SW480 (cell line): ENCODE measurements around the gene TMEM234.
A peak's percentile ranks its signal among the peaks of the same experiment; 100 is the strongest.
"Not testable (repeated sequence)": the region's sequence is repeated elsewhere in the genome, so short reads cannot be mapped to it uniquely, and the experiment has no call there.

ENCODE experiments used
- DNase-seq: peaks from one replicate; pipeline ENCODE4 v3.0.0-alpha.2; 2016; ENCODE audit warnings: low spot score

TMEM234 gene

GRCh38 chr1:32221980-32222755 is at the start of gene TMEM234, which contains the start of gene EIF3I:
TSS of gene TMEM234 (minus strand) at chr1:32222353. CDS start at chr1:32222322, 31 bp downstream.
TSS of gene EIF3I (plus strand) at chr1:32222407. CDS start at chr1:32222442, 35 bp downstream.
- DNase-seq = peak; percentile 88

- no peak for DNase-seq
Measured at GRCh38 chr1:32269744-32270143, 47.6 kb upstream of the TMEM234 start.

- no peak for DNase-seq
Measured at GRCh38 chr1:32266921-32267591, 44.9 kb upstream of the TMEM234 start.

- no peak for DNase-seq
Measured at GRCh38 chr1:32265846-32266245, 43.7 kb upstream of the TMEM234 start.

GRCh38 chr1:32263744-32264143 is 41.6 kb upstream of the TMEM234 start:
- DNase-seq = no peak

GRCh38 chr1:32263236-32263593 is 41.1 kb upstream of the TMEM234 start:
- DNase-seq = not testable (repeated sequence)

- DNase-seq = no peak
Measured at GRCh38 chr1:32257227-32257508, 35.0 kb upstream of the TMEM234 start.

GRCh38 chr1:32256473-32257226 is 34.5 kb upstream of the TMEM234 start:
- DNase-seq = no peak

GRCh38 chr1:32255072-32256071 is 33.2 kb upstream of the TMEM234 start:
- DNase-seq = no peak

GRCh38 chr1:32250893-32251716 is 29.0 kb upstream of the TMEM234 start, which contains the start of gene LCK:
TSS of gene LCK (plus strand) at chr1:32251265. CDS start at chr1:32274330, 23,065 bp downstream.
- no peak for DNase-seq

- no peak for DNase-seq
Measured at GRCh38 chr1:32249831-32250525, 27.8 kb upstream of the TMEM234 start.

- peak; percentile 62 for DNase-seq
Measured at GRCh38 chr1:32247983-32248889, 26.1 kb upstream of the TMEM234 start.

GRCh38 chr1:32247452-32247851 is 25.3 kb upstream of the TMEM234 start:
- no peak for DNase-seq

GRCh38 chr1:32246888-32247273 is 24.7 kb upstream of the TMEM234 start, which contains the start of gene FAM167B:
TSS of gene FAM167B (plus strand) at chr1:32247222. CDS start at chr1:32247422, 200 bp downstream.
- no peak for DNase-seq

GRCh38 chr1:32242341-32242851 is 20.2 kb upstream of the TMEM234 start:
- peak; percentile 22 for DNase-seq

GRCh38 chr1:32241001-32241763 is 19.0 kb upstream of the TMEM234 start:
- DNase-seq = peak; percentile 75

GRCh38 chr1:32240140-32240951 is 18.2 kb upstream of the TMEM234 start:
- peak; percentile 76 for DNase-seq
